Activated CD8-positive, alpha-beta memory T cell treated with anti-CD3 and anti-CD28 coated beads for 4 hours (primary cell): ENCODE results near the gene P4HA1.

Experiments used
- DNase-seq, 2 donors: peaks; one replicate each; pipeline ENCODE4 v3.0.0-alpha.2; 2020; ENCODE audit warnings: low read depth in 2 of 2

P4HA1 gene

GRCh38 chr10:72980348-72980747 lies 116.3 kb downstream of the P4HA1 start:
- no peak for DNase-seq

DNA sequence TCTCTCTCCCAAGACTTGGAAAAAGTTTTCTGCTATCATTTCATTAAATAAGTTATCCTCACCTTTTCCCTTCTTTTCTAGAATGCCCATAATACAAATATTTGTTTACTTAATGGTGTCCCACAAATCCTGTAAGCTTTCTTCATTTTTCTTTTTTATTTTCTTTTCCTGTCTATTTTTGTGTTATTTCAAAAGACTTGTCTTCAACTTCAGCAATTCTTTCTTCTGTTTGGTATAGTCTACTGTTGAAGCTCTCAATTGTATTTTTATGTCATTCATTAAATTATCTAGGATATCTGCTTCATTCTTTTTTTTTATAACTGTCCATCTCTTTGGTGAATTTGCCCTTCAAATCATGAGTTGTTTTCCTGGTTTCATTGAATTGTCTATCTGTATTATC lies 117.0 kb downstream of the P4HA1 start:
- no peak for DNase-seq

GRCh38 chr10:72976886-72977285 lies 119.8 kb downstream of the P4HA1 start:
- DNase-seq = no peak
